Stimulated activated CD4-positive, alpha-beta T cell treated with anti-CD3 and anti-CD28 coated beads, Interleukin-4, amount 100 ng/mL, for 24 hours (primary cell): ENCODE results near the gene C1QBP.
"Not testable (repeated sequence)": the region's sequence is repeated elsewhere in the genome, so short reads cannot be mapped to it uniquely, and the experiment has no call there.

Experiments used
- DNase-seq: peaks from one replicate; pipeline ENCODE4 v3.0.0-alpha.2; 2020

The C1QBP gene

GRCh38 chr17:5431949-5432556, 6.9 kb downstream of the C1QBP start:
- DNase-seq, result no peak

- DNase-seq, result not testable (repeated sequence)
Measured at GRCh38 chr17:5431234-5431633, 7.7 kb downstream of the C1QBP start.

GRCh38 chr17:5430413-5430999, 8.4 kb downstream of the C1QBP start:
- no peak for DNase-seq

- DNase-seq, result no peak
Measured at GRCh38 chr17:5429191-5429887, 9.6 kb downstream of the C1QBP start.

- DNase-seq, result no peak
Measured at GRCh38 chr17:5425826-5426225, 13.1 kb downstream of the C1QBP start.

- no peak for DNase-seq
Measured at GRCh38 chr17:5424909-5425308, 14.0 kb downstream of the C1QBP start.

- DNase-seq, result no peak
Measured at GRCh38 chr17:5422505-5422904, 16.4 kb downstream of the C1QBP start.

GRCh38 chr17:5419959-5420653, 18.8 kb downstream of the C1QBP start, which contains the start of gene RPAIN:
Gene RPAIN (plus strand): TSS chr17:5420182. CDS start chr17:5420211, 29 bp downstream.
- peak; percentile 91 for DNase-seq

- DNase-seq, result peak; percentile 97
Measured at GRCh38 chr17:5419356-5419958, 19.5 kb downstream of the C1QBP start, which contains the start of gene NUP88. Gene NUP88 (minus strand): TSS chr17:5419662. CDS start chr17:5419650, 12 bp downstream.

GRCh38 chr17:5418858-5419355, 20.0 kb downstream of the C1QBP start:
- DNase-seq, result peak; percentile 79

- no peak for DNase-seq
Measured at GRCh38 chr17:5416901-5417300, 22.1 kb downstream of the C1QBP start.

GRCh38 chr17:5413682-5414081, 25.3 kb downstream of the C1QBP start:
- DNase-seq, result no peak

- no peak for DNase-seq
Measured at GRCh38 chr17:5410594-5411272, 28.2 kb downstream of the C1QBP start.

- no peak for DNase-seq
Measured at GRCh38 chr17:5408186-5408585, 30.8 kb downstream of the C1QBP start.

GRCh38 chr17:5405400-5405799, 33.6 kb downstream of the C1QBP start:
- no peak for DNase-seq

GRCh38 chr17:5399767-5400166, 39.2 kb downstream of the C1QBP start:
- no peak for DNase-seq

- DNase-seq, result no peak
Measured at GRCh38 chr17:5396612-5397011, 42.3 kb downstream of the C1QBP start.

- no peak for DNase-seq
Measured at GRCh38 chr17:5391678-5392077, 47.3 kb downstream of the C1QBP start.
